ENCODE results near the gene CD209.

CD209 gene

GRCh38 chr19:7705387-7706187 is 41.7 kb downstream of the CD209 start:
- DNase-seq (ENCODE audit: low read depth): peak; percentile 51

DNA sequence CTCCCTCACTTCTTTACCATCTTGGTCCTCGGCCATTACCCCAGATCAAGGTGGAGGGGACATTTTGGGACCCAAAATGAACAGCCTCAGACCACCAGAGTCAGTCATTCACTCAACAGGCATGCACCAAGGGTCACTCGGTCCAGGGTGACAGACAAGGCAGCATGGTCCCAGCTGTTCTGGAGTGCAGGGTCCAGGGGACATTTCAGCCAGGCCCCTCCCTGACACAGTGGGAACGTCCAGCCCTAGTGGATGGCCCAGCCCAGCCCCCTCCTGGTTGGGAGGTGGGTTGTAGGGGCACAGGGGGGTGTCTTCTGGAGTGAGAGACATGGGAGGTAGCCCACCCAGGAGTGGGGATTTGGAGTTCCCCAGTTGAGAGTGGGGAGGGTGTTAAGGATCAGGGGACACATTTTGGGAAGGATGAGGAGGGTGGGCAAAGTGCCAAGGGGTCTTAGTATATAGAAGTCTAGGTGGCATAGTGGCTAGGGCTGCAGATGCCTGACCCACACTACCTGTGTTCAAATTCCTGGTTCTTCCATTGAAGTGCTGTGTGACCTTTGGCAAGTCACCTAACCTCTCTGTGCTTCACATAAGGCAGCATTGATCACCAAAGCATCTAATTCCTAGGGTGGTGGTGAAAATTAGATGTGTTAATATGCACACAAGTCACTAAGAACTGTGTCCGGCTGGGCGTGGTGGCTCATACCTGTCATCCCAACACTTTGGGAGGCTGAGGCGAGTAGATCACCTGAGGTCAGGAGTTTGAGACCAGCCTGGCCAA is 42.9 kb downstream of the CD209 start:
- no peak for DNase-seq (ENCODE audit: low read depth)

DNA sequence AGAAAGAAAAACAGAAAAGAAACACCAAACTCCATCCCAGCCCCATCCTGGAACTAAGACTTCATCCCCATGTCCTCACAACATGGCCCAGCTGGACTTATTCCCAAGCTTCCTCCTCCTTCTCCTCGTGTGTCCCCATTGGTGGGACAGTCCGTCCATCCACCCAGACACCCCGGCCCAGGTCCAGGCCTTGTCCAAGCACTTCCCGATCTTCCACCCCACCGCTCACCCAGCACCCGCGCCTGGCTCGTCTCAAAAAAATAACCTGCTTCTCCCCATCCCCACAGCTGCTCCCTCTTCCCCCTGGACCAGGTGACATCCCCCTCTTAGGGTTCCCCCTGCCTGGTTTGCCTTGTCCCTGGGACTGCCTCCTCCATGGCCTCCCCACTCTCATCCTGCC is 44.0 kb downstream of the CD209 start:
- no peak for DNase-seq (ENCODE audit: low read depth)

GRCh38 chr19:7701654-7702457 is 45.5 kb downstream of the CD209 start, which contains the start of gene FCER2:
Gene FCER2, minus strand, starts transcription at chr19:7702131. Its CDS starts 2,371 bp downstream, at chr19:7699760.
- DNase-seq (ENCODE audit: low read depth): no peak

DNA sequence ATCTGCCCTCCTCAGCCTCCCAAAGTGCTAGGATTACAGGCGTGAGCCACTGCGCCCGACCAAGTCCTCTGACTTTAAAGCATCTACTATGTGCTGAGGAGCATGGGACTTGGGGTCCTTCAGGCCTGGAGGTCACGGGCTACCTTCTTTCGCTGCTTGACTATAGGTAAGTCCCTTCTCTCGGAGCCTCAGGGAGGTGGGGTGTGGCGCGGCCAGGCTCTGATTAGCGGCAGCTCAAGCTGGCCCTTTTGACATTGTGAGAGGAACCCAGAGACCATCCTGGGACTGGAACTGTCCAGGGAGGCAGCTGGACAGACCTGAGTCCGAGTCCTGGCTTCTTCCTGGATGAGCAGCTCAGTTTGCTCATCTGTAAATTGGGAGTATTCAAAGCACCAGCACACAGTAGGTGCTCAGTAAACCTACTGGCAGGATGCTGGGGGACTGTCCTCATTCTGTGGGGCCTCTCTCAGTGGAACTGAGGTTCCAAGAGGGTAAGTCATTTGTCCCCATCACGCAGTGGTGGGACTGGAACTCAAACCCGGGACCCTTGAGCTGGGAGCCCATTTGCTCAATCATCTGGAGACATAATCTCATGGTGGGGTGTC is 46.2 kb downstream of the CD209 start:
- no peak for DNase-seq (ENCODE audit: low read depth)

- no peak for DNase-seq (ENCODE audit: low read depth)
Measured at GRCh38 chr19:7699417-7700401, 47.6 kb downstream of the CD209 start.

DNA sequence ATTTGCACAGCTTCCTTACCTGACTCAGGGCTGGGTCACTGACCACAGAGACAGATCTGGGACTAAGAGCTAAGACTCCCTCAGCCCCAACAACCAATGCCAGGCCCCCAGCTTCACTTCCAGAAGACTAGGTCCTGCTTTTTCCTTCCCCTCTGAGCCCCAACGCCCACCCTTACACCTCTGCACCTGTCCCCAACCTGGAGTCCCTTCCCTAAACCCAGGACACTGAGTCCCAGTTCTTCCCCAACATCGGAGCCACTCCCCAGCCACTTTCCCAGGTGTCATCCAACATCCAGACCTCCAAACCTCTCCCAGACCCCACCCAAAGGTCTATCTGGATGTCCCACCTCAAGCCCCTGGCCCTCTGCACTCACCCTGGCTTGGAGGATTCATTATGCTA is 48.3 kb downstream of the CD209 start:
- no peak for DNase-seq (ENCODE audit: low read depth)

- DNase-seq (ENCODE audit: low read depth): no peak
Measured at GRCh38 chr19:7698583-7698982, 48.8 kb downstream of the CD209 start.

DNA sequence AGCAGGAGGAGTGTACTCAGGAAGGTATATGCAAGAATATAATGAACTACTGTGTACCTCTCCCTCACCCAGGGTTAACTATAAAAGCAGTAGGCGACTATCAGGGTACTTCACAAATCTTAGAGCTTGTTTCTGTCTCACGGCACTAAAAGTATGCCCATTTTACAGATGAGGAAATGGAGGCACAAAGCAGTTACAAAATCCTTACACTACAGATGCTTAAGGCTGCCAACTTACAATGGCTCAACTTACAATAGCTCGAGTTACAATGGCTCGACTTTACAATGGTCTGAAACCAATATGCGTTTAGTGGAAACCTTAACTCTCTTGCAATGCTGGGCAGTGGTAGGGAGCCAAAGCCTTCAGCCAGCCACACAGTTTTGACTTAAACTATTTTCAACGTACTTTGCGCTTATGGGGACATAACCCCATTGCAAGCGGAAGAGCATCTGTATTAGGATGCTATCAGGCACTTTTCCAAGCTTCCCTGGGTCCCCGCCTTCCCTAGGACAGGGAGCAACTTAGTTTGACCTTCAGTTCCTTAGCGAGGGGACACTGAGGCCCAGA is 49.5 kb downstream of the CD209 start:
- no peak for DNase-seq (ENCODE audit: low read depth)

DNA sequence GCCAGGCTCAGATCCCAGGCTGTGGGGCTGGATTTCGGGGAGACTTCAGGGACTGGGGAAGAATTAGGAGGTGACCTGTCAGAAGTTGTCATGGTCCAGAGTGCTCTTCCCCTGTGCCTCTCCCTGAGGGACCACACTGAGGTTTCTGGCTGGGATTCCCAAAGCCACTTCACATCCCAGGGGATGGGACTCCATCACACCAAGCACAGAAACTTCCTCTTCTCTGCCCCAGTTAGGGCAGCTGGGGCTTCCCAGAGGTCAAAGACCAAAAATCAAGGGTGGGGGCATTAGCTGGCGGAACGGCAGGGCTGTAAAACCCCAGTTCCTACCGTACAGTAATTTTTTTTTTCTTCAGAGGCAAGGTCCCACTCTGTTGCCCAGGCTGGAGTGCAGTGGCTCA is 52.8 kb downstream of the CD209 start:
- no peak for DNase-seq (ENCODE audit: low read depth)

GRCh38 chr19:7692417-7693088 is 54.8 kb downstream of the CD209 start:
- DNase-seq (ENCODE audit: low read depth): no peak

- DNase-seq (ENCODE audit: low read depth): no peak
Measured at GRCh38 chr19:7691497-7691896, 55.8 kb downstream of the CD209 start.

DNA sequence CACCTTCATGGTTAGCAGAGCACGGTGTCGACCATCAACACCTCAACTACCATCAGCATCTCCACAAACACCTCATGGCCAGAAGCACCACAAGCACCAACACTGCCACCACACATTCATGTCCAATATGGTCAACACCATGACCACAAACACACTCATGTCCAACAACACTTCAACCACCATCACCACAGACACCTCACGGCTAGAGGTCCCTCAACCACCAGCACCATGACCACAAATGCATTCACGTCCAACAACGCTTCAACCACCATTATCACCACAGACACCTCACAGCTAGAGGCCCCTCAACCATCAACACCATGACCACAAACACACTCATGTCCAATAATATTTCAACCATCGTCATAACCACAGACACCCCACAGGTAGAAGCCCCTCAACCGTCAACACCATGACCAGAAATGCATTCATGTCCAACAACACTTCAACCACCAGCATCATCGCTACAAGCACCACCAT is 56.5 kb downstream of the CD209 start:
- no peak for DNase-seq (ENCODE audit: low read depth)

Data from stimulated activated CD8-positive, alpha-beta memory T cell treated with anti-CD3 and anti-CD28 coated beads, Interleukin-12 subunit alpha, Interleukin-12 subunit beta, amount 100 ng/mL, for 4 hours (primary cell).